Thoracic aorta (tissue), 2 donors: ENCODE data around the gene BBS4. TPM values are rescaled to one million over a fixed set of nuclear protein-coding genes. Genes with fewer than 3 reads are reported as not detected.
A peak's percentile ranks its signal among the peaks of the same experiment; 100 is the strongest.

Source experiments
- ATAC-seq: fragments of 150-250 bp; one replicate; pipeline ENCODE4 v1.8.0; 2017; ENCODE audit warnings: low read depth; ENCODE audit not compliant: insufficient number of reproducible peaks, low FRiP score
- DNase-seq: peaks from one replicate; pipeline ENCODE4 v3.0.0-alpha.2; 2020; ENCODE audit warnings: low spot score
- H3K27ac ChIP-seq, 2 donors: fragments of 200-600 bp; sonication (generic); 1 replicate in 1 of 2; 2 replicates in 1 of 2; pipeline ENCODE4 v1.5.1; 2016; ENCODE audit warnings: mild to moderate bottlenecking in 2 of 2, moderate library complexity in 2 of 2
- H3K27me3 ChIP-seq: fragments of 200-600 bp; sonication (generic); replicated peaks from 2 replicates; pipeline ENCODE4 v1.6.0; 2016; ENCODE audit warnings: mild to moderate bottlenecking; ENCODE audit not compliant: insufficient read depth
- H3K36me3 ChIP-seq: fragments of 200-600 bp; sonication (generic); one replicate; pipeline ENCODE4 v1.5.1; 2016
- H3K4me1 ChIP-seq, 2 donors: fragments of 200-600 bp; sonication (generic); 1 replicate in 1 of 2; 2 replicates in 1 of 2; pipeline versions ENCODE4 v1.5.1 to v1.6.0; 2016; ENCODE audit warnings: low read depth in 2 of 2, mild to moderate bottlenecking in 1 of 2; ENCODE audit not compliant: control insufficient read depth in 1 of 2
- H3K4me3 ChIP-seq: fragments of 200-600 bp; sonication (generic); 2 replicates; pipeline ENCODE4 v1.5.1; 2016; ENCODE audit warnings: mild to moderate bottlenecking
- H3K9me3 ChIP-seq: fragments of 200-600 bp; sonication (generic); 2 replicates; pipeline ENCODE4 v1.5.1; 2016
- total RNA-seq, 2 donors: library from RNA; depleted of rRNA; stranded (reverse); fragments of >200 nt; gene quantifications; one replicate each; pipeline versions ENCODE4 v1.1.0 to v1.2.3, GENCODE V29; 2016
- TF ChIP-seq, protein P1 (sequence below): fragments of 200-600 bp; sonication (generic); IDR thresholded peaks from one replicate; pipeline ENCODE4 v1.5.1; 2019; ENCODE audit warnings: antibody characterized with exemption

The BBS4 gene
- total RNA-seq, 2 donors from 2014 or later: 22.1 to 22.6 TPM

DNA sequence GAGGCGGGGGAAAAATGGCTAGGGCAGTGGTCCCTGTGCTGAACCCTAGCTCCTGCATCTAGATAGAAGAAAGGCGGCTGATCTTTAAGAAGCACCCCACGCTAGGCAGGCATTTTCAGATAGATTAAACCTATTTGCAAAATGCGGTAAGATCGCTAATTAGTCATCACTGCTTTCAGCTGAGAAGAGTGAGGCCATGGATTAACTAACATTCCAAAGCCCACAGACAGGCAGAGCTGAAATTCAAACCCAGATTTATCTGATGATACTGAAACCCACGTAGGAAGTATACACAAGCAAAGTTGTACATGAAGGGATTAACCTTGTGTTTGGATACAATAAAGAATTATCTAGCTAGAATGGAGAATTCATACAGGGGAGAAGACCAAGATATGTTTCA lies 92.8 kb downstream of the BBS4 start:
- Histone ChIP-seq H3K4me3 (no peak overlapping the region), H3K36me3 (no peaks in the 10 kb centered on the region), H3K9me3 (no peaks in the 10 kb centered on the region), H3K27ac (no peak overlapping the region), H3K27me3 (no peaks in the 10 kb centered on the region), H3K4me1 (peaks cover 12 to 19% of the 10 kb centered on the region in 2 donors)
- ATAC-seq: no peak
- TF ChIP-seq, protein P1, sequence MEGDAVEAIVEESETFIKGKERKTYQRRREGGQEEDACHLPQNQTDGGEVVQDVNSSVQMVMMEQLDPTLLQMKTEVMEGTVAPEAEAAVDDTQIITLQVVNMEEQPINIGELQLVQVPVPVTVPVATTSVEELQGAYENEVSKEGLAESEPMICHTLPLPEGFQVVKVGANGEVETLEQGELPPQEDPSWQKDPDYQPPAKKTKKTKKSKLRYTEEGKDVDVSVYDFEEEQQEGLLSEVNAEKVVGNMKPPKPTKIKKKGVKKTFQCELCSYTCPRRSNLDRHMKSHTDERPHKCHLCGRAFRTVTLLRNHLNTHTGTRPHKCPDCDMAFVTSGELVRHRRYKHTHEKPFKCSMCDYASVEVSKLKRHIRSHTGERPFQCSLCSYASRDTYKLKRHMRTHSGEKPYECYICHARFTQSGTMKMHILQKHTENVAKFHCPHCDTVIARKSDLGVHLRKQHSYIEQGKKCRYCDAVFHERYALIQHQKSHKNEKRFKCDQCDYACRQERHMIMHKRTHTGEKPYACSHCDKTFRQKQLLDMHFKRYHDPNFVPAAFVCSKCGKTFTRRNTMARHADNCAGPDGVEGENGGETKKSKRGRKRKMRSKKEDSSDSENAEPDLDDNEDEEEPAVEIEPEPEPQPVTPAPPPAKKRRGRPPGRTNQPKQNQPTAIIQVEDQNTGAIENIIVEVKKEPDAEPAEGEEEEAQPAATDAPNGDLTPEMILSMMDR: no peak
- no peak for DNase-seq

DNA sequence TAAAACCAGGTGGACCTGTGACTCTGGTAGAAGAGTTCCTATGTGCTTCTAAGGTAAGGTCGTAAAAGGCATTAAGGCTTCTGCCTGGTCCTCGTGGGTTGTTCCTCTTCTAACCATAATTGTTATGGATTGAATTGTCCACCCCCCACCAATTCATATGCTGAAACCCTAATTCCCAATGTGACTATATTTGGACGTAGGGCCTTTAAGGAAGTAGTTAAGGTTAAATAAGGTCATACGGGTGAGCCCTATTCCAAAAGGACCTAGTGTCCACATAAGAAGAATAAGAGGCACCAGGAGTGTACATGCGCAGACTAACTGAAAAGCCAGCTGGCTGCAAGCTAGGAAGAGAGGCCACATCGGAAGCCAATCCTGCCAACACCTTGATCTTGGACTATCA lies 95.6 kb downstream of the BBS4 start:
- no peaks in the 10 kb centered on the region for H3K36me3 ChIP-seq
- no peak for ATAC-seq
- H3K27ac ChIP-seq: no peak overlapping the region
- H3K9me3 ChIP-seq: no peaks in the 10 kb centered on the region
- H3K27me3 ChIP-seq: no peaks in the 10 kb centered on the region
- no peak for DNase-seq
- TF ChIP-seq, protein P1: no peak
- H3K4me1 ChIP-seq: peaks cover 17 to 31% of the 10 kb centered on the region in 2 donors
- peak overlapping the region; percentile 95 for H3K4me3 ChIP-seq

DNA sequence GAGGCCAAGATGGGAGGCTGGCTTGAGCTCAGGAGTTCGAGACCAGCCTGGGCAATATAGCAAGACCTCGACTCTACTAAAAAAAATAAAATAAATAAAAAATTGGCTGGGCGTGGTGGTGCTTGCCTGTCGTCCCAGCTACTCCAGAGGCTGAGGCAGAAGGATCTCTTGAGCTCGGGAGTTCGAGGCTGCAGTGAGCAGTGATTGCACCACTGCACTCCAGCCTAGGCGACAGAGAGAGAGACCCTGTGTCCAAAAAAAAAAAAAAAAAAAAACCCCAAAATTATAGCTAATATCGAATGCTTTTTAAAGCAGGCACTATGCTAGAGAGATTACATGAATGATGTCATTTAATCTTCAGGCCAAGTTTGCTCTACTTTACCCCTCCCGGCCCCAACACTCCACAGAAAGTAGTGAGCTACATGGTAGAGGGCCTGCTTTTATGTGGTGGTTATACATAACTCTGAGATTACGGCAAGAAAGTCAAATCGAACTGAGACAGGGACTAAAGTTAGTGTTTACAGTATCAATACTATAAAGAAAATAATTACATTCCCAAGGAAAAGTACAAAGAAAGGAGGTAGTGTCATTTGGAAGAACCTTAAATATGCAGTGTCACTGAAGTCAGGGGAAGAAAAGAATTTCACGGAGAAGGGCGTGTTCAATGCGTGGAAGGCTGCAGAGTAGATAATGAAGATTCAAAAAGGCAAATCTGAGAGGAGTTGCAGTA lies 96.4 kb downstream of the BBS4 start:
- no peaks in the 10 kb centered on the region for H3K27me3 ChIP-seq
- DNase-seq: no peak
- no peak for ATAC-seq
- peaks cover 17 to 38% of the 10 kb centered on the region in 2 donors for H3K4me1 ChIP-seq
- H3K4me3 ChIP-seq: peak overlapping the region; percentile 95
- TF ChIP-seq, protein P1: no peak
- H3K27ac ChIP-seq: peak overlapping the region; percentile 91 to 94
- no peaks in the 10 kb centered on the region for H3K36me3 ChIP-seq
- no peaks in the 10 kb centered on the region for H3K9me3 ChIP-seq

DNA sequence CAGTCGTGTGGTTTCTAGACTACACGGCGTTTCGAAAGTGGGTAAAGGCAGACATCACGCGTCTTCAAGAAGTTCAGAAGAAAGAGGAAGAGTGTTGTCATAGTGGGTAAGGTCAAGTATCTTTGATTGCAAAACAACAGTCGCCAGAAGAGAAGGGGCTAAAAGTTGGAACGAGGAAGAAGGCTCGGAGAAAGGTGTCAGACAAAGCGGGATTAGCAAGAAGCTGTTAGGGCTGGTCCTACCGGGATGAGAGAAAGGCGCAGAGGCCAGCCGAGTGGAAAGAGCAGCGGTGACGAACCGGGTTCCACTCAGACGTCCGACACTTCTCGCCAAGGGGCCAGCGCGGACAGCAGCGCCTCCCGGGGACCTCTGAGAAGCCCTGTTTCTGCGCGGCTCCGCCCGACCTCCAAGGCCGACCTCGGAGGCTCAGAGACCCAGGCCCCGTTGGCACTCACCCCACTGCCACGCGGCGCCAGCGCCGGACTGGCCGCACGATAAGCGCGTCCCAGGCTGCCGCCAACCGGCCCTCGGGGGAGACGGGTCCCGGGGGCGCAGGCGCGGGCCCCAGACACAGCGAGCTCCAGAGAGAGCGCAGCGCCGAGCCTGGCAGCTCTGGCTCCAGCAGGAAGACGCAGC lies 97.1 kb downstream of the BBS4 start:
- TF ChIP-seq, protein P1: no peak
- ATAC-seq (peak; percentile 8), DNase-seq (no peak)
- Histone ChIP-seq H3K36me3 (no peaks in the 10 kb centered on the region), H3K4me3 (peak overlapping the region; percentile 95), H3K9me3 (no peaks in the 10 kb centered on the region), H3K27ac (peak overlapping the region; percentile 91 to 94), H3K27me3 (no peaks in the 10 kb centered on the region), H3K4me1 (peaks cover 17 to 43% of the 10 kb centered on the region in 2 donors)

DNA sequence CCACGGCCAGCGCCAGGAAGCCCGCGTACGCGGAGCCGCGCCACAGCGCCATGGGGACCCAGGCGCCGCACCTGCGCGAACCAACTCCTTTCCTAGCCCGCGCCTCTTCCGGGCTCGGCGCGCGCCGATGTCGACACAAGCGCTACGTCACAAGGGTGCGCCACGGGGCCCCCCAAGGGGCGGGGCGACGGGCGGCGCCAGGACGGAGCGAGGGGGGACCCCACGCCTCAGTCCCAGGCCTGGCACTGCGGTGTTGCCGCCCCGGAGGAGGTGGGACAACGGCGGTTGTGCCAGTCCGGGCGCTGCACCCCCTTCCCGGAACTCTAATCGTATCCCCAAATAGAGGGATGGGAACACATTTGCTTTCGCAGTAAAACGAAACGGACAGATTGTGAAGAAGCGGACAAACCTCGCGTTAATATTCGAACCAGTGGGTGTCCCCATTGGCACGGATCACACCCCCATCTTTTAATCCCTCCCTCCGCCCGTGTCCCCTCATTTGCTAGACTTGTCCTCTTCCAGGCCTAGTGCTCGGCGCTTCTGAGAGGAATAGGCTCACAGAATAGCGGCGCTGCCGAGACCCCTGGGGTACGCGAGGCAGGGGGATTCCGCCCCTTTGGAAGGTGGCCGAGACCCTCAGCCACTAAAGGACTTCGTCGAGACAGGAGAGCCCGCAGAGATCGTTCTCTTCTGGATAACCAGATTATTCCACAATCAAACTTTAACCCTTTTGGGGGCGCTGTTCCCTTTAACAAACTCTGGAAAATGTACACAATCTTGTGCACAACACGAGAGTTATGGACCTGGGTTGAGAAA lies 97.8 kb downstream of the BBS4 start, which contains the start of gene ADPGK:
TSS of gene ADPGK (minus strand) at position 119 of the 816 bp plus-strand sequence. CDS start at position 52, 67 bp downstream.
- Histone ChIP-seq H3K27me3 (no peaks in the 10 kb centered on the region), H3K36me3 (no peaks in the 10 kb centered on the region), H3K4me3 (peak within 1 kb of the TSS; percentile 95), H3K4me1 (peaks cover 17 to 43% of the 10 kb centered on the region in 2 donors), H3K9me3 (no peaks in the 10 kb centered on the region), H3K27ac (peak within 1 kb of the TSS; percentile 91 to 94)
- ATAC-seq (peak; percentile 89), DNase-seq (peak; percentile 47)
- TF ChIP-seq, protein P1: peak; percentile 55
